ENCODE data around the gene EHD4.

EHD4 gene

DNA sequence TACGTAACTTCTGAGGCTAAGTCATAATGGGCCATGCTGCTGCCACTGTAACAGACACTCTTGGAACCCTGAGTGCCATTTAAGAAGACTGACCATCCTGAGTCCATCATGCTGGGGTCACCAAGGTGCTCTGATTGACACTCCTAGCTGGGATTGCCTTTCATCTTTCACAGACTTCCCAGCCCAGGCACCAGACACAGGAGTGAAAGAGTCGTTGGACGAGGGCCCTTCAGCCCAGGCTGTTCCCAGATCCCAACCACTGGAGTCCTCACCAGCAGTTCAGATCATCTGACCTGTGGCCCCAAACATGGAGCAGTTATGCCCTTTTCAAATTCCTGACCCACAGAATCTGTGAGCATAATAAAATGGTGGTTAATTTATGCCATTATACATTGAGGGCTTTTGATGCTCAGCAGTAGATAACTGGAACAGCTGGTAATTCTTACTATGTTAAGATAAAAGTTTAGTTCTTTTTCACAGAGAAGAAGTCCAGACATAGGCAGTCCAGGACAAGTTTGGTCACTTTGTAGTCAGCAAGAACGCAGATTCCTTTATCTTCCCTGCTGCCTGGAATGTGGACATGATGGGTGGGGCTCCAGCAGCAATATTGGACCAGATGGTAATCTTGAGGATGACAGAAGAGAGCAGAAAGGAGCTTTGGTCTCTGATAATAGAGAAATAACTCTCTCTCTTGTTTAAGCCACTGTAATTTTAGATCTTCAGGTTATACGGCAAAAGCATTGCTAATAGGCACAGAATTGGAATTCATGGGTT is 7.3 kb upstream of the EHD4 start:
- DNase-seq: no peak

DNA sequence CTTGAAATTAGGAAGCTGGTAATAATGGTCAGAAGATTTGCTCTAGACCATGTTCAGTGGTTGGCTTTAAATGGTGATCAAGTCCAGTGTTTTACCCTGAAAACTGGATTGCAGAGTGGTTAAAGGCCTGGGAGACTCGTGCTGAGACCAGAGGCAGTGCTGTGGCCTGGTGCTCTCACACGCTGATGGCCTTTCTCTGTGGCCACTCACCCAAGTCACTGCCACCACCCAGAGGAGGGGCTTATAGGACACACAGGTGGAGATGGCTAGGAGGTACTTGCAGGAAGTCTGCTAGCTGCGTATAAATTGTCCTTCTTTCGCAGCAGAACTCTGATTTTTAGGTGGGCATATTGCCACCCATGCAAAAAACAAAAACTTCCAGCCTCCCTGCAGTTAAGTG is 6.2 kb upstream of the EHD4 start:
- DNase-seq: no peak

DNA sequence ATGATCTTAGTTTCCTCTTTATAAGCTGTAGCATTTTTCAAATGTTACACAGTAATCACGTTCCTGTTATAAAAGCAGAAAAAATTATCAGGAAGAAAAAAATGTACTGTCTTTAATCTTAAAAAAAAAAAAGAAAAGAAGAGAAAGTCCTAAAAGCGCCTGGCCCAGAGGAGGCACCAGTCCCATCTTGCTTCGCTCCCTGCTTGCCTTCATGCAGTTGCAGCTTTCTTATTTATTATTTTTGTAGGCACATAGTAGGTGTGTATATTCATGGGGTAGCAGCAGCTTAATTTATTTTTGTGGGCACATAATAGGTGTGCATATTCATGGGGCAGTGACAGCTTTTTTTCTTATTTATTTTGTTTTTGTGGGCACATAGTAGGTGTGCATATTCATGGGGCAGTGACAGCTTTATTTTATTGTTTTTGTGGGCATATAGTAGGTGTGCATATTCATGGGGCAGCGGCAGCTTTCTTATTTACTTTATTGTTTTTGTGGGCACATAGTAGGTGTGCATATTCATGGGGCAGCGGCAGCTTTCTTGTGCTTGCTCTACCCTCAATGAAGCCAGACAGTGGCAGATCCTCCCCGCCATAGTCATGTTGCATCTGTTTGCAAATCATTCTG is 5.5 kb upstream of the EHD4 start:
- no peak for DNase-seq

- DNase-seq: no peak
Measured at GRCh38 chr15:41975669-41976068, 3.3 kb upstream of the EHD4 start.

GRCh38 chr15:41974041-41974440 is 1.7 kb upstream of the EHD4 start:
- no peak for DNase-seq

- no peak for DNase-seq
Measured at GRCh38 chr15:41971895-41972252, 483 bp downstream of the EHD4 start.

- peak; percentile 71 for DNase-seq
Measured at GRCh38 chr15:41971089-41971894, 1.1 kb downstream of the EHD4 start.

DNA sequence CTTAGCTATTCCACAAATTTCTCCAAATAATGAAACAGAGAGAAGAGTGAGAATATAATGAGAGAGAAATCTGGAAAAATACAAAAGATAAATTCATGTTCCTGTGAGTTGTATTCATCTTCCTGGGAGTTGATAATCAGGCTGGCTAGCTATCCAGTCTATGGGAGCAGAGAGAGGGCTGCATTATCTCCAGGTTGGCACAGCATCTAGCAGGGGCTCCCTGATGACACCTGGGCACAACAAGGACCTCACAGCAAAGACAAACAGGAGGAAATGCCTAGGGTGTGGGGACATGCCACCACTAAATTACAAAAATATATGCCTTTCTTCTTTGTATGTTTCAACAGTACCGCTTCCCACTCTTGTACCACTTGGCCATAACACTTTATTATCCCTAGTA is 1.9 kb downstream of the EHD4 start:
- DNase-seq: no peak

DNA sequence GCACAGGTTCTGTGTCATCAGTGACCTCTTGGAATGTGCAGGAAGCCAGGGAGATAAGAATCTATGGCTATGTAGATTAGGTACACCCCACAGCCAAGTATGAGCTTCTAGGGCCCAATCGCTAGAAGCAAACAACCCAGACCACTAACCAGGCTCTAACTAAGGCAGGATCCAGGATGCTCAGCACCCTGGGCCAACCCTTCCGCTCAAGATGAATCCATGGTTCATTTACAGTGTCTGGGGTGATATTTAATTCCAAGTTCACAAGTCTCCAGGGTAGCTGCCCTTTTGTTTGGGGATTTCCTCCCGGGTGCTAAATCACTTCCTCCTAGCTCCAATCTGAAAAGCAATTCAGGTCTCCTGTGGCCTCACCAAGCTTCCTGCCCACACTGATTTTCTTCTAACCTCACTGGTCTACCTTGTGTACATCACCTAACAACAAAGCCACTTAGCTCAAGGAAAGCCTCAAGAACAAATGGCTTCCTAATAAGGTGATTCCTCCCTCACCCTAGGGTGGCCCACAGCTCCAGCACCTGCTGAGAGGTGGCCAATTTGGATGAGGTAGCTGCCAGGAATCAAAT is 2.4 kb downstream of the EHD4 start:
- peak; percentile 7 for DNase-seq

DNA sequence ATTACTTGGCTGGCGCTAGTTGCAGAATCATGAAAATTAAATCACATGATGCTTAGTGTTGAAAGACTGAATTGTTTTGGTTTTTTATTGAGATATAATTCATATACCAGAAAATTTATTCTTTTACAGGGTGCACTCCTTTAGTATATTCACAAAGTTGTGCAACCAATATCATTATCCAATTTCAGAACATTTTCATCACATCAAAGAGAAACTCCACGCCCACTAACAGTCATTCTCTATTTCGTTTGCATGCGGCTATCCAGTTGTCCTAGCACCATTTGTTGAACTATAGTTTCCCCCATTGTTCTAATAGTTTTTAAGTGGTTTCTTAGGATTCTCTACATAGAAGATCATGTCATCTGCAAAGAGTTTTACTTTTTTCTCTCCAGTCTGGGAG is 3.7 kb downstream of the EHD4 start:
- DNase-seq: no peak

- no peak for DNase-seq
Measured at GRCh38 chr15:41967506-41968206, 4.7 kb downstream of the EHD4 start.

GRCh38 chr15:41966920-41967465 is 5.4 kb downstream of the EHD4 start:
- no peak for DNase-seq

GRCh38 chr15:41966414-41966812 is 5.9 kb downstream of the EHD4 start:
- DNase-seq: no peak

DNA sequence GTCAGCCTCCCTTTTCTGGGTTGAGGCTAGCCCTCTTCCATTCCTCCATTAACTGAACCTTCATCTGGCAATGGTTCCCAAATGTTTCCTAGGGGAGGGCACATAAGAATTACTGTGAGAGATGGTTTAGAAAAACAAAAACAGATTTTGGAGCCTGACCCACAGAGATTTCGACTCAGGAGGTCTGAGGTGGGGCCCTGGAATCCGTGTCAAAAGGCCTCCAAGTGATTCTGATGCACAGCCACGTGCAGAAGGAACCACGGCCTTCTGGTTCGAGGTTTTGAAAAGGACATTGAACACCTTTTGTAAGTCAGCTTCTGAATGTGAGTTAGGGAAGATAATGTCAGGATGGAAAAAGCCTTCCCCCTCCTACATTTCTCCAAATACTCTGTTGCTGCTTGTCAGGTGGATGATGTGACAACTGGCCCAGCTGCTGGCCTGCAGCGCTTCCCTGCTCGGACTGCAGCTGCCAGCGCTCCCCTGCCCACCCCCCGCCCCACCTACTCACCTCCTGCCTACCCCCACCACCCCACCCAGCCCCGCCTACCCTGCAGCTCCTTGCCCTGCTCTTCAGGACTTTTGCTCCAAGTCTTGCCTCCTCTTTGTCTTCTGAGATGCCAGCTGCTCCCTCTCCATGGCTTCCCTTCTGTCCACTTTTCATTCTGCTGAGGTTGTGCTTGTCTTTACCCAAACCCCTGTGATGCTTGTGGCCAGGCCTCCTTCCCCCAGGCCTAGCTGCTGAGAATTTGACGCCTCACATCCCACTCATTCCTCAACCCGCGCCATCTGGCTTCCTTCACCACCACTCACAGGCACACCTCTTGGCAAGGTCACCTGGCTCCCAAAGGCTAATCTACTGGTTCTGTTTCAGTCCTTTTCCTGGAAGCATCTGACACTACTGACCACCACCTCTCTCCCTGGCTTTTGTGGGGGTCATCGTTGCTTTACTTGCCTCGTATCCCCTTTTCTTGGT is 6.6 kb downstream of the EHD4 start:
- DNase-seq: no peak

DNA sequence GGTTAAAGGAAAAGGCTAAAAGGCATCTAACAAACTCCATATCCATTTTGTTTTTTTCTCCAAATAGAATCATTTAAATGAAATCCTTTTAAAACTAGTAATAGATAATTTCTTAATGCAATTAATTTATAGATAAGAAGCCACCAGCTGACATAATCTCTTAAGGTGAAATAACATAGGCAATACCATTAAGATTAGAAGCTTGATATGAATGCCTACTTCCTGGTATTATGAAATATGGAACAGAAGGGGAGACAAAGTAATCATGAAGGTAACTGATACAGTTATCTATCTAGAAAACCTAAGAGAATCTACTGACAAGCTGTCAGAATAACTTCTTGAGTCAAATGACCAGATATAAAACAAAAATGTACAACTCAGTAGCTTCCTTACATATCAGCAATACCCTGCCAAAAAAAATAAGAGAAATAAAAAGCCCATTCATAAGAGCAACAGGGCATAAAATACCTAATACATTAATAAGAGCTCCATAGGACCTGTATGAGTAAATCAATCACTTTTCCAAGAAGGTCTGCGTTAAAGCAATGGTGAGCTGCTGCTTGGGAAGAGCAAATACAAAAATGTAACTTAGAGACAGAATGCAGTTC is 10.7 kb downstream of the EHD4 start:
- DNase-seq: no peak

GRCh38 chr15:41961001-41961518 is 11.3 kb downstream of the EHD4 start:
- DNase-seq: no peak

GRCh38 chr15:41958002-41958420 is 14.3 kb downstream of the EHD4 start:
- DNase-seq: no peak

- DNase-seq: no peak
Measured at GRCh38 chr15:41957021-41957897, 15.1 kb downstream of the EHD4 start.

DNA sequence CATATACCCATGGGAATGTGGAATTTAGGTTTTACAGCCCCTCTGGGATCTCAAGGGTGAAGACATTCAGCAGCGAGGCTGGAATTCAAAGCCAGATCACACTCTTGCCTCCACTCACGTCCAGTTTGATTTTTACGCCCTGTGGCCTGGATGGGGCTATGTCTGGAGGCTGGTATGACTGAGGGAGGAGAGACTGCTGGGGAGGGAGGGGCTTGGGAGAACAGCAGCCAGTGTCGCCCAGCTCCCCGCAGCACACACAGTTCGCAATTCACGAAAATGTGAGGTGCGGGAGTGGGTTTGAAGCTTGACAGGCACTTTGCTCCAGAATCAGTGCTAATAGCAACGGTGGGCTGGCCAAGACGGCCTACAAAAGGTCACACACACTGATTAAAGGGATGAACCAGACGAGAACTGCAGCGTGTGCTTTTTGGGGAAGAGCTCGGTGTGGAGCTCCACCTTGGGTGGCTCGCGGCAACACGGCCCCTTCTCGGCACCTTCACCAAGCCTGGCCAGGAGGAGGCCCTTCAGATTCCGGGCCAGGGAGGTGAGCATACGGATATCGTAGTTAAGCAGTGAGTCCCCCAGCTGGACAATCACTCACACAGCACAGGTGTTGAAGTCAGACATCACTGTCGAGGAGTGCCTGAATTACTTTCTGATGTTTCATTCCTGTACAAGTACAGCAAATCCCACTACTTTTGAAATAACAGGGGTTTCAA is 16.4 kb downstream of the EHD4 start:
- DNase-seq: no peak
